Measurements from ENCODE around the gene COL27A1. TPM values are rescaled to one million over a fixed set of nuclear protein-coding genes. Genes with fewer than 3 reads are reported as not detected.

COL27A1 gene
- polyA plus RNA-seq, 1 donor (not counting 4 experiments of a cell fraction or from before 2014, with no cell fraction given), result 14.0 TPM

DNA sequence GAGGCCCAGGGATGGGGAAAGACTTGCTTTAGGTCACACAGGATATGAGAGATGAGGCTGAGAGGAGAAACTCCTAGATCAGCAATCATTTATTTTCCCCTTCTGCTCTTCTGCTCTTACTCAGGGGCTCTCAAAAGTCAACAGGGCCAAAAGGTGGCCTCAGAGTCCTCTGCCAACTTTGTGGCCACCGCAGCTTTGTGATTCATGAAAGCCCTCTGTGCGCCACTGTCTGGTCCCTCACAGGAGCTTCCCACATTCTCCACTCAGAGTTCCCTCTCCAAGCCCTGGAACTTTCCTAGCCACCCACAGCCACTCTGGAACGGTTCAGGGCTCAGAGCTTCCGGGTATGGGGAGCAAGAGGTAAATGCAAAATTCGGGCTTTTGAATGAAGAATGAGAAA, 82.4 kb downstream of the COL27A1 start:
- DNase-seq (ENCODE audit: low read depth, low spot score) (no peak), FAIRE-seq (no peak)
- no peak overlapping the region for H2AFZ ChIP-seq (ENCODE audit: control insufficient read depth, low read length)
- H3K4me1 ChIP-seq (ENCODE audit: control insufficient read depth, extremely low read depth, insufficient read depth, low read length), result no peaks in the 10 kb centered on the region
- no peaks in the 10 kb centered on the region for H3K9me3 ChIP-seq (ENCODE audit: control insufficient read depth, low read depth, low read length)
- H3K4me3 ChIP-seq (ENCODE audit: control insufficient read depth in 2 of 3, extremely low read depth in 1 of 3, insufficient read depth in 2 of 3, low read depth in 1 of 3, low read length in 3 of 3), result no peak overlapping the region
- H3K4me2 ChIP-seq (ENCODE audit: control insufficient read depth, extremely low read depth, insufficient read depth, low read depth, low read length), result no peak overlapping the region
- H3K9ac ChIP-seq (ENCODE audit: control insufficient read depth, extremely low read depth, insufficient read depth, low read length), result no peak overlapping the region
- H3K27ac ChIP-seq (ENCODE audit: control insufficient read depth, insufficient read depth, low read length), result no peak overlapping the region
- TF ChIP-seq, protein P1, sequence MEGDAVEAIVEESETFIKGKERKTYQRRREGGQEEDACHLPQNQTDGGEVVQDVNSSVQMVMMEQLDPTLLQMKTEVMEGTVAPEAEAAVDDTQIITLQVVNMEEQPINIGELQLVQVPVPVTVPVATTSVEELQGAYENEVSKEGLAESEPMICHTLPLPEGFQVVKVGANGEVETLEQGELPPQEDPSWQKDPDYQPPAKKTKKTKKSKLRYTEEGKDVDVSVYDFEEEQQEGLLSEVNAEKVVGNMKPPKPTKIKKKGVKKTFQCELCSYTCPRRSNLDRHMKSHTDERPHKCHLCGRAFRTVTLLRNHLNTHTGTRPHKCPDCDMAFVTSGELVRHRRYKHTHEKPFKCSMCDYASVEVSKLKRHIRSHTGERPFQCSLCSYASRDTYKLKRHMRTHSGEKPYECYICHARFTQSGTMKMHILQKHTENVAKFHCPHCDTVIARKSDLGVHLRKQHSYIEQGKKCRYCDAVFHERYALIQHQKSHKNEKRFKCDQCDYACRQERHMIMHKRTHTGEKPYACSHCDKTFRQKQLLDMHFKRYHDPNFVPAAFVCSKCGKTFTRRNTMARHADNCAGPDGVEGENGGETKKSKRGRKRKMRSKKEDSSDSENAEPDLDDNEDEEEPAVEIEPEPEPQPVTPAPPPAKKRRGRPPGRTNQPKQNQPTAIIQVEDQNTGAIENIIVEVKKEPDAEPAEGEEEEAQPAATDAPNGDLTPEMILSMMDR (optimal IDR thresholded peaks at IDR 0.05 in 1 of 3, IDR thresholded peaks at IDR 0.05 in 1 of 3, conservative IDR thresholded peaks at IDR 0.05 in 1 of 3; ENCODE audit: extremely low read depth in 1 of 3, insufficient read depth in 2 of 3, low read length in 3 of 3), result no peak
- TF ChIP-seq EZH2 (IDR thresholded peaks at IDR 0.05; ENCODE audit: low read length), result no peak
- peaks cover 10 to 19% of the 10 kb centered on the region in 2 experiments for H3K36me3 ChIP-seq (ENCODE audit: control insufficient read depth in 2 of 2, extremely low read depth in 1 of 2, insufficient read depth in 2 of 2, low read length in 2 of 2)
- dilution Hi-C loops (cut with MboI; ENCODE audit: extremely low pct_ligation_motif_present, low sequenced_read_pairs), result no loop called here
- H4K20me1 ChIP-seq (ENCODE audit: control insufficient read depth, extremely low read depth, insufficient read depth, low read length), result no peaks in the 10 kb centered on the region
- H3K9me1 ChIP-seq (ENCODE audit: control insufficient read depth, extremely low read depth, insufficient read depth, low read length), result no peaks in the 10 kb centered on the region
- H3K79me2 ChIP-seq (ENCODE audit: control insufficient read depth, insufficient read depth, low read length), result no peaks in the 10 kb centered on the region
- H3K27me3 ChIP-seq (ENCODE audit: control insufficient read depth, extremely low read depth, insufficient read depth, low read length), result no peaks in the 10 kb centered on the region

DNA sequence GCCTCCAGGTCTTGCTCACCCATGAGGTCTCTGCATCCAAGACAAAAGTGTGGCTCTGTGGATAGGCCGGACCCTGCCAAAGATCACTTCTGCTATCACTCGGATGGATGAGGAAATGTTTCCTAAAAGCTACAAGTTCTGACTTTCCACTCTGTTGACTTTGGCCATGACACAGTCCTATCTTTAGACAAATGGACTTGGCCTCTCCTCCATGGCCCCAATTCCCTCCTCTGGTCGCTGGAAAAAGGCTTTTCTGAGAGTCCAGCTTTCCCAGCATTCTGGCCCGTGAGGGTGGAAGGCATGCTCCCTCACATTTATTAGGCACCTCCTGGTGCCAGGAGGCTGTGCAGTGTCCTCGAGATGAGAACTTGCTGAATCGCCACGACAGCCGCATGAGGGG, 83.1 kb downstream of the COL27A1 start:
- Histone ChIP-seq H3K4me1 (ENCODE audit: control insufficient read depth, extremely low read depth, insufficient read depth, low read length) (no peaks in the 10 kb centered on the region), H4K20me1 (ENCODE audit: control insufficient read depth, extremely low read depth, insufficient read depth, low read length) (no peaks in the 10 kb centered on the region), H3K9me3 (ENCODE audit: control insufficient read depth, low read depth, low read length) (no peaks in the 10 kb centered on the region), H3K27ac (ENCODE audit: control insufficient read depth, insufficient read depth, low read length) (no peak overlapping the region), H3K27me3 (ENCODE audit: control insufficient read depth, extremely low read depth, insufficient read depth, low read length) (no peaks in the 10 kb centered on the region), H2AFZ (ENCODE audit: control insufficient read depth, low read length) (no peak overlapping the region), H3K9me1 (ENCODE audit: control insufficient read depth, extremely low read depth, insufficient read depth, low read length) (no peaks in the 10 kb centered on the region), H3K36me3 (ENCODE audit: control insufficient read depth in 2 of 2, extremely low read depth in 1 of 2, insufficient read depth in 2 of 2, low read length in 2 of 2) (peaks cover 13 to 19% of the 10 kb centered on the region in 2 experiments), H3K9ac (ENCODE audit: control insufficient read depth, extremely low read depth, insufficient read depth, low read length) (no peak overlapping the region), H3K4me2 (ENCODE audit: control insufficient read depth, extremely low read depth, insufficient read depth, low read depth, low read length) (no peak overlapping the region), H3K4me3 (ENCODE audit: control insufficient read depth in 2 of 3, extremely low read depth in 1 of 3, insufficient read depth in 2 of 3, low read depth in 1 of 3, low read length in 3 of 3) (no peak overlapping the region), H3K79me2 (ENCODE audit: control insufficient read depth, insufficient read depth, low read length) (no peaks in the 10 kb centered on the region)
- dilution Hi-C loops (cut with MboI; ENCODE audit: extremely low pct_ligation_motif_present, low sequenced_read_pairs), result no loop called here
- FAIRE-seq, result no peak
- DNase-seq (ENCODE audit: low read depth, low spot score), result no peak
- TF ChIP-seq, protein P1 (optimal IDR thresholded peaks at IDR 0.05 in 1 of 3, IDR thresholded peaks at IDR 0.05 in 1 of 3, conservative IDR thresholded peaks at IDR 0.05 in 1 of 3; ENCODE audit: extremely low read depth in 1 of 3, insufficient read depth in 2 of 3, low read length in 3 of 3), result no peak
- TF ChIP-seq EZH2 (IDR thresholded peaks at IDR 0.05; ENCODE audit: low read length), result no peak

All from keratinocyte (primary cell).